Hepatocyte (in vitro differentiated cells): ENCODE data around the gene KMT5C. TPM values are rescaled to one million over a fixed set of nuclear protein-coding genes. Genes with fewer than 3 reads are reported as not detected.

ENCODE experiments used
- DNase-seq: peaks from one replicate; pipeline ENCODE4 v3.0.0-alpha.2; 2016; ENCODE audit warnings: low spot score
- H2AFZ ChIP-seq: fragments of 200-600 bp; sonication (generic); 2 replicates; pipeline ENCODE4 v1.6.0; 2016; ENCODE audit warnings: antibody characterized with exemption, mild to moderate bottlenecking
- H3K27ac ChIP-seq: fragments of 200-600 bp; sonication (generic); 2 replicates; pipeline ENCODE4 v1.5.1; 2016; ENCODE audit warnings: mild to moderate bottlenecking
- H3K27me3 ChIP-seq: fragments of 200-600 bp; sonication (generic); 2 replicates; pipeline ENCODE4 v1.6.1; 2016
- H3K36me3 ChIP-seq: fragments of 200-600 bp; sonication (generic); replicated peaks from 2 replicates; pipeline ENCODE4 v1.5.1; 2016; ENCODE audit warnings: low read depth; ENCODE audit not compliant: insufficient read depth
- H3K4me1 ChIP-seq: fragments of 200-600 bp; sonication (generic); 2 replicates; pipeline ENCODE4 v1.5.1; 2016; ENCODE audit warnings: mild to moderate bottlenecking, moderate library complexity; ENCODE audit not compliant: insufficient read depth
- H3K4me2 ChIP-seq: fragments of 200-600 bp; sonication (generic); 2 replicates; pipeline ENCODE4 v1.6.0; 2016
- H3K4me3 ChIP-seq: fragments of 200-600 bp; sonication (generic); 2 replicates; pipeline ENCODE4 v1.5.1; 2016; ENCODE audit warnings: mild to moderate bottlenecking
- H3K79me2 ChIP-seq: fragments of 200-600 bp; sonication (generic); 2 replicates; pipeline ENCODE4 v1.6.0; 2017; ENCODE audit warnings: mild to moderate bottlenecking
- H3K9me2 ChIP-seq: fragments of 200-600 bp; sonication (generic); replicated peaks from 2 replicates; pipeline ENCODE4 v1.6.0; 2017; ENCODE audit warnings: mild to moderate bottlenecking; ENCODE audit not compliant: insufficient read depth
- H3K9me3 ChIP-seq: fragments of 200-600 bp; sonication (generic); 2 replicates; pipeline ENCODE4 v1.5.1; 2016; ENCODE audit warnings: low read depth, mild to moderate bottlenecking
- H4K20me1 ChIP-seq: fragments of 200-600 bp; sonication (generic); 2 replicates; pipeline ENCODE4 v1.6.0; 2016; ENCODE audit warnings: mild to moderate bottlenecking; ENCODE audit not compliant: insufficient read depth, poor library complexity, severe bottlenecking
- EZH2 ChIP-seq: fragments of 200-600 bp; sonication (generic); IDR thresholded peaks from 2 replicates; pipeline ENCODE4 v1.6.1; 2016; ENCODE audit warnings: antibody characterized with exemption, mild to moderate bottlenecking, borderline replicate concordance
- EZH2phosphoT487 ChIP-seq: fragments of 200-600 bp; sonication (generic); IDR thresholded peaks from one replicate; pipeline ENCODE4 v1.6.1; 2018; ENCODE audit warnings: antibody characterized with exemption, mild to moderate bottlenecking, low read depth, moderate library complexity; ENCODE audit not compliant: unreplicated experiment, severe bottlenecking
- WGBS: methylation state at CpG from one replicate; pipeline ENCODE4 v1.1.6; 2016; ENCODE audit warnings: low lambda C conversion rate; ENCODE audit errors: missing lambda C conversion rate; 5-methylcytosine and 5-hydroxymethylcytosine counted together
- polyA plus RNA-seq: library from polyadenylated mRNA; unstranded; fragments of >200 nt; fragmentation: Nextera tagmentation; extraction: Ambion mirVana; gene quantifications from 2 replicates; pipeline ENCODE4 v1.2.1, GENCODE V29; 2016
- total RNA-seq: library from RNA; depleted of rRNA; stranded (reverse); fragments of >200 nt; gene quantifications from 2 replicates; pipeline ENCODE4 v1.2.3, GENCODE V29; 2014
- TF ChIP-seq, protein P1 (sequence below): fragments of 200-600 bp; sonication (generic); IDR thresholded peaks from 2 replicates; pipeline ENCODE4 v1.5.1; 2016; ENCODE audit warnings: antibody characterized with exemption, mild to moderate bottlenecking; ENCODE audit not compliant: poor library complexity

KMT5C gene
- 13.6 and 22.8 TPM in 2 replicates for total RNA-seq
- polyA plus RNA-seq = 23.6 and 38.0 TPM in 2 replicates

DNA sequence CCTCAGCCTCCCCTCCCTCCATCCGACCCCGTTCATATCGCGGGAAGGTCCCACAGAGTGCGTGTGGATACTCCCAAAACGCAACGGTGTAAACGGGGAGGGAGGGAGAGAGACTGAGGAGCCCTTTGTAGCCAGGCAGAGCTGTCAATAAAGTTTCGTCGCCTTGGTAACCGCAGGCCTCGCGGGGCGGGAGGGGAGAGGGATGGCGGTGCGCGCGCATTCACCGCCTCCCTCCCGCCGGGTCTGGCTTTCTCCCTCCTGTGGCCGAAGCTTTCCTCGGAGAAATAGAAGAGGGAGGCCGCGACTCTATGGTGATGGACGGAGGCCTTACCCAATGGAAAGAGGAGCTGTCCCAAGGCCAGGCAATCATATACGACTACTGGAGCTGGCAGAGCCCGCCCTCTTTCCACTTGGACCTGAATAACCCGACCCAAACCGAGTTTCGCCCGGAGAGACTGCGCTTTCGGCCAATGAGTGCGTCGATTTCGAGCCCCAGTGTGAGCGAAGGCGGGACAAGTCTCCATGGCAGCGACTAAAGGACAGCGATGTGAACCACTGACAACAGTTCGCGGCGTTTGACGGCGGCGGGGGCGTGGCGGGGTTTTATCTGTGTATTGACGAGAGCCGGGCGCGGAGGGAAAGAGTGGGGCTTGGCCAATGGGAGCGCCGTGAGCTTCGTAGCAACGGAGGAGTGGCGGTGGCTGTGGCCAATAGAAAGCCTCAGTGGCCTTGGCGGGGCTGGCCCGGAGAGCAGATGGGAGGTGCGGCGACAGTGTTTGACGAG is at the start of gene KMT5C:
Gene KMT5C (plus strand): TSS at position 772 of the 784 bp plus-strand sequence. CDS start 2,061 bp downstream, outside the sequence.
- peaks cover 16% of the 10 kb centered on the region for H3K79me2 ChIP-seq
- H3K4me2 ChIP-seq = peak within 1 kb of the TSS; percentile 94
- no peaks in the 10 kb centered on the region for H3K36me3 ChIP-seq
- DNase-seq = peak; percentile 100
- no peaks in the 10 kb centered on the region for H3K27me3 ChIP-seq
- peaks cover 5% of the 10 kb centered on the region for H4K20me1 ChIP-seq
- no peak for TF ChIP-seq EZH2phosphoT487
- TF ChIP-seq EZH2 = no peak
- TF ChIP-seq, protein P1, sequence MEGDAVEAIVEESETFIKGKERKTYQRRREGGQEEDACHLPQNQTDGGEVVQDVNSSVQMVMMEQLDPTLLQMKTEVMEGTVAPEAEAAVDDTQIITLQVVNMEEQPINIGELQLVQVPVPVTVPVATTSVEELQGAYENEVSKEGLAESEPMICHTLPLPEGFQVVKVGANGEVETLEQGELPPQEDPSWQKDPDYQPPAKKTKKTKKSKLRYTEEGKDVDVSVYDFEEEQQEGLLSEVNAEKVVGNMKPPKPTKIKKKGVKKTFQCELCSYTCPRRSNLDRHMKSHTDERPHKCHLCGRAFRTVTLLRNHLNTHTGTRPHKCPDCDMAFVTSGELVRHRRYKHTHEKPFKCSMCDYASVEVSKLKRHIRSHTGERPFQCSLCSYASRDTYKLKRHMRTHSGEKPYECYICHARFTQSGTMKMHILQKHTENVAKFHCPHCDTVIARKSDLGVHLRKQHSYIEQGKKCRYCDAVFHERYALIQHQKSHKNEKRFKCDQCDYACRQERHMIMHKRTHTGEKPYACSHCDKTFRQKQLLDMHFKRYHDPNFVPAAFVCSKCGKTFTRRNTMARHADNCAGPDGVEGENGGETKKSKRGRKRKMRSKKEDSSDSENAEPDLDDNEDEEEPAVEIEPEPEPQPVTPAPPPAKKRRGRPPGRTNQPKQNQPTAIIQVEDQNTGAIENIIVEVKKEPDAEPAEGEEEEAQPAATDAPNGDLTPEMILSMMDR = no peak
- peak within 1 kb of the TSS; percentile 18 for H2AFZ ChIP-seq
- H3K27ac ChIP-seq = peak within 1 kb of the TSS; percentile 94
- H3K9me2 ChIP-seq = no peaks in the 10 kb centered on the region
- WGBS = 1% methylated on average over 57 of the region's 63 CpGs
- H3K4me3 ChIP-seq = peak within 1 kb of the TSS; percentile 66
- no peaks in the 10 kb centered on the region for H3K4me1 ChIP-seq
- no peaks in the 10 kb centered on the region for H3K9me3 ChIP-seq

DNA sequence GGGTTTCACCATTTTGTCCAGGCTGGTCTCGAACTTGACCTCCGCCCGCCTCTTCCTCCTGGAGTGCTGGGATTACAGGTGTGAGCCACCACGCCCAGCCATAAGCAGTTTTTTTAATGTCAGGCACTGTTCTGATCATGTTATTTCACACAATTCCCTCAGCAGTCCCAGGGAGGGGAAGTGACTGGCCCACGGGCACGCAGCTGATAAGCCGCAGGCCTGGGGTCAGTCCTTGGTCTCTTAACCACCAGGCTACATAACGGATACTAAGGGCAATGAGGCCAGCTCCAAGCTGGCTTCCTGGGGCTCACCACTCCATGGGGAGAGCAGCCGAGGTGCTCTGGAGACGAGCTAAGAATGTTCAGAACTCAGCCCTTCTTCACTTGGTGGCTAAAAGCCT is 42.4 kb upstream of the KMT5C start:
- TF ChIP-seq EZH2phosphoT487 (no peak), EZH2 (no peak)
- TF ChIP-seq, protein P1 = no peak
- no peaks in the 10 kb centered on the region for H3K9me3 ChIP-seq

DNA sequence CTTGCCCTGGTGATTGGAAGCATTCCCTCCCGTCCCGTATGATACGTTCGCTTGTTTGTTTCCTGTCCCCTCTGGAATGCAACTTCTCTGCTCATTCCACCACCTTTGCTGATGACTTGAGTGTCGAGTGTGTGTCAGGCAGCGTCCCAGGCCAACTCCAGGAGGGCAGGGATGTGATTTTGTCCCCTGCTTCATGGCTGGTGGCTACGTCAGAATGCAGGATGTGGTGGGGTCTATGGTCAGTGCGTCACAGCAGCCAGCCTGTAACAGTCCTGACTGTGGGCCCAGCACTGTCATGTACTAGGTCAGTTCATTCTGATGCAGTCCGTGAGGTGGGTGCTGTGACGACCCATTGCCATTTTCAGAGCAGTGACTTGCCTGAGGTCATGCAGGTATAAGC is 39.7 kb upstream of the KMT5C start:
- Histone ChIP-seq H3K9me3 (no peaks in the 10 kb centered on the region), H4K20me1 (no peaks in the 10 kb centered on the region), H3K79me2 (no peaks in the 10 kb centered on the region), H2AFZ (no peak overlapping the region), H3K36me3 (no peaks in the 10 kb centered on the region), H3K4me2 (no peak overlapping the region), H3K4me1 (no peaks in the 10 kb centered on the region), H3K27ac (no peak overlapping the region), H3K9me2 (no peaks in the 10 kb centered on the region), H3K4me3 (no peak overlapping the region), H3K27me3 (no peaks in the 10 kb centered on the region)
- no peak for DNase-seq
- 93% methylated on average over 10 of the region's 10 CpGs for WGBS
- TF ChIP-seq EZH2phosphoT487 (no peak), EZH2 (no peak)
- TF ChIP-seq, protein P1 = no peak

More for the DNA sequence above, 42.4 kb upstream of the KMT5C start:
- Histone ChIP-seq H3K79me2 (no peaks in the 10 kb centered on the region), H3K4me2 (no peak overlapping the region), H3K27ac (no peak overlapping the region), H2AFZ (no peak overlapping the region), H3K27me3 (no peaks in the 10 kb centered on the region), H3K36me3 (no peaks in the 10 kb centered on the region), H3K4me3 (no peak overlapping the region), H3K9me2 (no peaks in the 10 kb centered on the region), H3K4me1 (no peaks in the 10 kb centered on the region), H4K20me1 (no peaks in the 10 kb centered on the region)
- no peak for DNase-seq
- WGBS = 96% methylated on average over 10 of the region's 10 CpGs
